A549 (cell line): ENCODE results near the gene RBP7. TPM values are rescaled to one million over a fixed set of nuclear protein-coding genes. Genes with fewer than 3 reads are reported as not detected.
A peak's percentile ranks its signal among the peaks of the same experiment; 100 is the strongest.

Experiments used
- ATAC-seq, 2 experiments: fragments of 200-7000 bp in 1 of 2; fragments of >200 bp in 1 of 2; cut with Nextera tagmentation in 1 of 2; cut with Tn5 transposase in 1 of 2; 3 replicates each; pipeline versions ENCODE4 v1.8.0 to v1.9.1; 2018 to 2020; ENCODE audit warnings: mild to moderate bottlenecking in 1 of 2, moderate library complexity in 1 of 2
- CTCF ChIA-PET: fragments of 300-600 bp; sonication (Branson Sonifier 250); formaldehyde crosslinking; extraction: SDS; loops from one replicate; lab custom pipeline; 2021; ENCODE audit warnings: antibody characterized with exemption, inconsistent platforms; lab: Yijun Ruan, JAX
- POLR2A ChIA-PET: fragments of 350-600 bp; formaldehyde crosslinking; extraction: SDS; loops from one replicate; lab custom pipeline; 2021; ENCODE audit warnings: antibody characterized with exemption, inconsistent platforms; lab: Yijun Ruan, JAX
- DNase-seq, 2 experiments: peaks; one replicate each; pipeline versions ENCODE4 v3.0.0 to v3.0.0-alpha.2; 2011 to 2016; ENCODE audit warnings: low read depth in 1 of 2, low spot score in 1 of 2
- FAIRE-seq: peaks from 2 replicates; lab custom pipeline; 2011; peaks lifted over from hg19 to GRCh38; lab: Jason Lieb, UNC
- H3K27ac ChIP-seq, 2 experiments: fragments of >200 bp; sonication (Bioruptor Twin); formaldehyde crosslinking; 3 replicates each; pipeline ENCODE4 v1.5.1; 2016 to 2017
- H3K4me1 ChIP-seq: fragments of >200 bp; sonication (Bioruptor Twin); formaldehyde crosslinking; 3 replicates; pipeline ENCODE4 v1.6.1; 2016
- H3K4me2 ChIP-seq: fragments of >200 bp; sonication (Bioruptor Twin); formaldehyde crosslinking; 3 replicates; pipeline ENCODE4 v1.6.1; 2016
- H3K4me3 ChIP-seq: fragments of >200 bp; sonication (Bioruptor Twin); formaldehyde crosslinking; 3 replicates; pipeline ENCODE4 v1.5.1; 2016
- H3K9me3 ChIP-seq: fragments of >200 bp; sonication (Bioruptor Twin); formaldehyde crosslinking; 3 replicates; pipeline ENCODE4 v1.6.1; 2016
- ATOH8 ChIP-seq: fragments of 250-450 bp; sonication (Bioruptor Pico); IDR thresholded peaks from 2 replicates; pipeline ENCODE4 v1.5.0; 2020; ENCODE audit warnings: low read depth, mild to moderate bottlenecking, moderate library complexity
- CBX2 ChIP-seq: fragments of 200-600 bp; sonication (generic); IDR thresholded peaks from 2 replicates; pipeline ENCODE4 v1.6.1; 2016; ENCODE audit warnings: low read depth, mild to moderate bottlenecking, borderline replicate concordance
- CBX8 ChIP-seq: fragments of 200-600 bp; sonication (generic); IDR thresholded peaks from 2 replicates; pipeline ENCODE4 v1.6.1; 2016
- CTCF ChIP-seq: fragments of >200 bp; sonication (Bioruptor Twin); formaldehyde crosslinking; IDR thresholded peaks from 3 replicates; pipeline ENCODE4 v1.5.1; 2016
- EP300 ChIP-seq, 2 experiments: fragments of >200 bp; sonication (Bioruptor Twin); formaldehyde crosslinking; IDR thresholded peaks; 2 replicates in 1 of 2; 3 replicates in 1 of 2; pipeline ENCODE4 v1.6.1; 2016 to 2017
- FOSL2 ChIP-seq, 2 experiments: fragments of 450-650 bp in 1 of 2; fragments of >200 bp in 1 of 2; sonication (Bioruptor Twin) in 1 of 2; formaldehyde crosslinking; IDR thresholded peaks; 2 replicates each; pipeline versions ENCODE4 v1.5.0 to v1.6.1; 2016 to 2020; ENCODE audit warnings: mild to moderate bottlenecking in 1 of 2, moderate library complexity in 1 of 2
- FOXS1 ChIP-seq: fragments of 250-450 bp; sonication (Bioruptor Pico); IDR thresholded peaks from 2 replicates; pipeline ENCODE4 v1.5.0; 2020; ENCODE audit warnings: mild to moderate bottlenecking, moderate library complexity
- HOXA7 ChIP-seq: fragments of 250-450 bp; sonication (Bioruptor Pico); IDR thresholded peaks from 2 replicates; pipeline ENCODE4 v1.5.0; 2020; ENCODE audit warnings: mild to moderate bottlenecking, moderate library complexity
- HOXB13 ChIP-seq: fragments of 250-450 bp; sonication (Bioruptor Pico); IDR thresholded peaks from 2 replicates; pipeline ENCODE4 v1.5.0; 2020; ENCODE audit warnings: low read depth, mild to moderate bottlenecking, moderate library complexity
- KDM1A ChIP-seq: fragments of 200-600 bp; sonication (generic); IDR thresholded peaks from 2 replicates; pipeline ENCODE4 v1.6.1; 2016; ENCODE audit warnings: low read depth, mild to moderate bottlenecking
- KDM5A ChIP-seq: fragments of 200-600 bp; sonication (generic); IDR thresholded peaks from 2 replicates; pipeline ENCODE4 v1.6.1; 2016; ENCODE audit warnings: antibody characterized with exemption, mild to moderate bottlenecking
- MAFK ChIP-seq: fragments of 450-650 bp; IDR thresholded peaks from 2 replicates; pipeline ENCODE4 v1.6.1; 2014; ENCODE audit not compliant: partially characterized antibody
- MAZ ChIP-seq: fragments of 150-350 bp; IDR thresholded peaks from 2 replicates; pipeline ENCODE4 v1.6.1; 2014; ENCODE audit warnings: antibody characterized with exemption, low read depth, low read length, borderline replicate concordance
- NFE2L2 ChIP-seq: fragments of 150-350 bp; conservative IDR thresholded peaks from 2 replicates; pipeline ENCODE4 v1.6.1; 2014; ENCODE audit warnings: low read length
- RARB ChIP-seq: fragments of 250-450 bp; sonication (Bioruptor Pico); IDR thresholded peaks from 2 replicates; pipeline ENCODE4 v1.8.0; 2021; ENCODE audit warnings: mild to moderate bottlenecking, moderate library complexity
- RFX5 ChIP-seq: fragments of 450-650 bp; IDR thresholded peaks from 2 replicates; pipeline ENCODE4 v1.7.1; 2014; ENCODE audit warnings: antibody characterized with exemption, mild to moderate bottlenecking, moderate library complexity
- SREBF2 ChIP-seq: fragments of 450-650 bp; IDR thresholded peaks from 2 replicates; pipeline ENCODE4 v1.6.1; 2014; ENCODE audit warnings: mild to moderate bottlenecking, moderate library complexity
- TFCP2L1 ChIP-seq: fragments of 250-450 bp; sonication (Bioruptor Pico); IDR thresholded peaks from 2 replicates; pipeline ENCODE4 v1.5.0; 2021; ENCODE audit warnings: mild to moderate bottlenecking
- TP53 ChIP-seq: fragments of 250-450 bp; sonication (Bioruptor Pico); IDR thresholded peaks from 2 replicates; pipeline ENCODE4 v1.5.0; 2021; ENCODE audit warnings: mild to moderate bottlenecking, moderate library complexity
- ZC3H11A ChIP-seq: fragments of 450-650 bp; IDR thresholded peaks from 2 replicates; pipeline ENCODE4 v1.6.1; 2014; ENCODE audit warnings: antibody characterized with exemption, mild to moderate bottlenecking
- ZSCAN20 ChIP-seq: fragments of 250-450 bp; sonication (Bioruptor Pico); IDR thresholded peaks from 2 replicates; pipeline ENCODE4 v1.8.0; 2022; ENCODE audit warnings: mild to moderate bottlenecking, moderate library complexity
- WGBS: methylation state at CpG from one replicate; pipeline ENCODE4 v1.1.6; 2017; ENCODE audit errors: missing lambda C conversion rate; 5-methylcytosine and 5-hydroxymethylcytosine counted together
- polyA plus RNA-seq, 4 experiments: library from polyadenylated mRNA; depleted of rRNA in 3 of 4; stranded (reverse); fragments of >200 nt; fragmentation: RNase III in 1 of 4; extraction: RNeasy Plus Mini Kit Qiagen cat#74134 plus additional on column Dnase treatment in 1 of 4; gene quantifications; 2 replicates in 3 of 4; 3 replicates in 1 of 4; pipeline ENCODE4 v1.2.3, GENCODE V29; 2011 to 2017
- small RNA-seq, 6 experiments: library from RNA; depleted of rRNA; stranded (forward); fragments of <200 nt; gene quantifications; one replicate each; pipeline ENCODE3, GENCODE V24; 2012

The RBP7 gene
- polyA plus RNA-seq, 2 of the 4 experiments (the other 2 are of a cell fraction): 3.2 to 3.5 TPM

- TF ChIP-seq FOSL2 (IDR thresholded peaks at IDR 0.05) (no peak), FOSL2 (CRISPR knock-in tag; IDR thresholded peaks at IDR 0.05) (no peak), CBX8 (no peak), CTCF (no peak), ZC3H11A (no peak), HOXB13 (CRISPR knock-in tag) (no peak)
Measured at GRCh38 chr1:10064416-10065343, 67.7 kb downstream of the RBP7 start (continued).

- DNase-seq (peak in 1 of 2 experiments; percentile 5), FAIRE-seq (no peak), ATAC-seq (peak; percentile 39 to 54; a peak in 2 of 6 replicates)
- ChIA-PET POLR2A (no interaction called here), CTCF (no interaction called here)
- no peak overlapping the region for H3K4me3 ChIP-seq
- WGBS: 71% methylated on average over 7 of the region's 7 CpGs
- 0 out of 6 replicates have a peak overlapping the region, but pooled peaks of 1 of the 2 experiments have one; percentile 8 for H3K27ac ChIP-seq
- peaks cover 8% of the 10 kb centered on the region; the same call in 2 of the 3 replicates for H3K4me1 ChIP-seq
- TF ChIP-seq TP53 (no peak), KDM5A (no peak), ATOH8 (CRISPR knock-in tag) (no peak), MAFK (no peak), SREBF2 (no peak), RARB (CRISPR knock-in tag) (no peak), FOXS1 (CRISPR knock-in tag) (no peak), CBX8 (no peak), NFE2L2 (no peak), KDM1A (no peak), TFCP2L1 (CRISPR knock-in tag) (no peak), CBX2 (no peak), MAZ (no peak), ZSCAN20 (CRISPR knock-in tag) (no peak), HOXA7 (CRISPR knock-in tag) (no peak), RFX5 (no peak), EP300 (IDR thresholded peaks at IDR 0.05) (no peak)
- 0 out of 3 replicates have a peak overlapping the region, but pooled peaks have one; percentile 19 for H3K4me2 ChIP-seq
- H3K9me3 ChIP-seq: no peaks in the 10 kb centered on the region
Measured at GRCh38 chr1:10065344-10065685, 68.3 kb downstream of the RBP7 start.

Small RNAs within 50 kb of the gene (small RNA-seq; reads per million reads assigned to genes)
- 0 to 8.3 (median 2.7) reads per million in 6 experiments for gene MIR5697

Other genes starting within 250 kb of the RBP7 start
- gene CLSTN1, start 173.3 kb upstream of the RBP7 start, polyA plus RNA-seq (2011; rRNA removed): 27.3 and 42.9 TPM in 2 replicates
- 50.8 to 57.5 TPM (median 56.1 TPM) in 3 replicates for gene CLSTN1, start 173.3 kb upstream of the RBP7 start, polyA plus RNA-seq (2017; fragmentation: RNase III; extraction: RNeasy Plus Mini Kit Qiagen cat#74134 plus additional on column Dnase treatment)
- 7.7 and 10.4 TPM in 2 replicates for gene CTNNBIP1, start 87.0 kb upstream of the RBP7 start, polyA plus RNA-seq (2011; rRNA removed)
- gene CTNNBIP1, start 87.0 kb upstream of the RBP7 start, polyA plus RNA-seq (2017; fragmentation: RNase III; extraction: RNeasy Plus Mini Kit Qiagen cat#74134 plus additional on column Dnase treatment): 4.9 to 5.6 TPM (median 5.1 TPM) in 3 replicates
- gene LZIC, start 53.8 kb upstream of the RBP7 start, polyA plus RNA-seq (2011; rRNA removed): 23.8 and 29.0 TPM in 2 replicates
- gene LZIC, start 53.8 kb upstream of the RBP7 start, polyA plus RNA-seq (2017; fragmentation: RNase III; extraction: RNeasy Plus Mini Kit Qiagen cat#74134 plus additional on column Dnase treatment): 24.5 to 28.6 TPM (median 26.2 TPM) in 3 replicates
- gene NMNAT1, start 53.8 kb upstream of the RBP7 start, polyA plus RNA-seq (2011; rRNA removed): 4.9 and 5.3 TPM in 2 replicates
- 3.2 to 3.8 TPM (median 3.3 TPM) in 3 replicates for gene NMNAT1, start 53.8 kb upstream of the RBP7 start, polyA plus RNA-seq (2017; fragmentation: RNase III; extraction: RNeasy Plus Mini Kit Qiagen cat#74134 plus additional on column Dnase treatment)
- 13.5 and 19.5 TPM in 2 replicates for gene UBE4B, start 35.7 kb downstream of the RBP7 start, polyA plus RNA-seq (2011; rRNA removed)
- 14.8 to 15.7 TPM (median 15.1 TPM) in 3 replicates for gene UBE4B, start 35.7 kb downstream of the RBP7 start, polyA plus RNA-seq (2017; fragmentation: RNase III; extraction: RNeasy Plus Mini Kit Qiagen cat#74134 plus additional on column Dnase treatment)
- gene KIF1B, start 213.3 kb downstream of the RBP7 start, polyA plus RNA-seq (2011; rRNA removed): 18.3 and 22.8 TPM in 2 replicates
- gene KIF1B, start 213.3 kb downstream of the RBP7 start, polyA plus RNA-seq (2017; fragmentation: RNase III; extraction: RNeasy Plus Mini Kit Qiagen cat#74134 plus additional on column Dnase treatment): 9.3 to 10.9 TPM (median 9.8 TPM) in 3 replicates